CD8-positive, alpha-beta memory T cell (primary cell): ENCODE results near the gene TTC29. TPM values are rescaled to one million over a fixed set of nuclear protein-coding genes. Genes with fewer than 3 reads are reported as not detected.

Source experiments
- CTCF ChIA-PET: fragments of 350-600 bp; sonication (Branson Sonifier 250); formaldehyde crosslinking; loops from one replicate; lab custom pipeline; 2021; ENCODE audit warnings: antibody characterized with exemption; lab: Charles Lee
- POLR2A ChIA-PET: fragments of 350-600 bp; sonication (Branson Sonifier 250); formaldehyde crosslinking; loops from one replicate; lab custom pipeline; 2021; ENCODE audit warnings: antibody characterized with exemption; lab: Charles Lee
- DNase-seq, 5 donors: peaks; one replicate each; pipeline versions ENCODE4 v3.0.0 to v3.0.0-alpha.2; 2020 to 2022; ENCODE audit warnings: mixed read lengths in 1 of 5
- H3K27ac ChIP-seq: one replicate; pipeline ENCODE4 v1.7.0; 2013; ENCODE audit warnings: low read depth, mild to moderate bottlenecking, low read length, moderate library complexity
- H3K27me3 ChIP-seq: 2 replicates; pipeline ENCODE4 v1.7.0; 2013; ENCODE audit warnings: low read length, mild to moderate bottlenecking; ENCODE audit not compliant: insufficient read depth, poor library complexity, severe bottlenecking
- H3K36me3 ChIP-seq: 2 replicates; pipeline ENCODE4 v1.7.0; 2013; ENCODE audit warnings: mild to moderate bottlenecking, low read length, moderate library complexity; ENCODE audit not compliant: insufficient read depth
- H3K4me1 ChIP-seq: 2 replicates; pipeline ENCODE4 v1.7.0; 2013; ENCODE audit warnings: mild to moderate bottlenecking, low read length, moderate library complexity; ENCODE audit not compliant: insufficient read depth
- H3K4me3 ChIP-seq: 2 replicates; pipeline ENCODE4 v1.7.0; 2013; ENCODE audit warnings: mild to moderate bottlenecking, low read length
- H3K9me3 ChIP-seq: 2 replicates; pipeline ENCODE4 v1.7.0; 2013; ENCODE audit warnings: mild to moderate bottlenecking, low read length
- H3K27ac Mint-ChIP-seq, 8 donors: one replicate each; pipeline ENCODE4 v1.8.0; 2020 to 2021; ENCODE audit warnings: mixed read lengths in 8 of 8, mild to moderate bottlenecking in 6 of 8, inconsistent platforms in 3 of 8, moderate library complexity in 3 of 8
- H3K27me3 Mint-ChIP-seq, 2 donors: one replicate each; pipeline ENCODE4 v1.8.0; 2020 to 2021; ENCODE audit warnings: mixed read lengths in 2 of 2, mild to moderate bottlenecking in 1 of 2, moderate library complexity in 1 of 2
- H3K36me3 Mint-ChIP-seq, 3 donors: one replicate each; pipeline ENCODE4 v1.8.0; 2020 to 2021; ENCODE audit warnings: mixed read lengths in 3 of 3, inconsistent platforms in 1 of 3, mild to moderate bottlenecking in 1 of 3
- H3K4me1 Mint-ChIP-seq, 3 donors: one replicate each; pipeline ENCODE4 v1.8.0; 2020 to 2021; ENCODE audit warnings: mixed read lengths in 3 of 3, inconsistent platforms in 1 of 3, mild to moderate bottlenecking in 1 of 3
- H3K4me3 Mint-ChIP-seq, 7 donors: one replicate each; pipeline ENCODE4 v1.8.0; 2020 to 2021; ENCODE audit warnings: mixed read lengths in 7 of 7, mild to moderate bottlenecking in 6 of 7, moderate library complexity in 4 of 7, inconsistent platforms in 2 of 7
- H3K9me3 Mint-ChIP-seq, 5 donors: one replicate each; pipeline ENCODE4 v1.8.0; 2020 to 2022; ENCODE audit warnings: mixed read lengths in 5 of 5, mild to moderate bottlenecking in 3 of 5, moderate library complexity in 2 of 5, inconsistent platforms in 1 of 5
- polyA plus RNA-seq: library from polyadenylated mRNA; unstranded; fragments of 300-500 nt; fragmentation: Illumina TruSeq; gene quantifications from one replicate; pipeline ENCODE4 v1.2.3, GENCODE V29; 2021
- total RNA-seq, 2 experiments: library from RNA; stranded (reverse); gene quantifications; one replicate each; pipeline ENCODE4 v1.2.3, GENCODE V29; 2021

Gene TTC29
- not detected for total RNA-seq
- polyA plus RNA-seq = not detected

GRCh38 chr4:146945556-146946374 lies at the start of gene TTC29:
TSS of gene TTC29 (minus strand) at chr4:146945864. CDS start at chr4:146939895, 5,969 bp downstream.
- Histone ChIP-seq H3K36me3 (no peaks in the 10 kb centered on the region), H3K27ac (no peak within 1 kb of the TSS), H3K9me3 (no peaks in the 10 kb centered on the region), H3K27me3 (peaks cover 3% of the 10 kb centered on the region), H3K4me1 (peaks cover 23% of the 10 kb centered on the region), H3K4me3 (peak within 1 kb of the TSS; percentile 50)
- H3K36me3 Mint-ChIP-seq = no peaks in the 10 kb centered on the region
- CTCF ChIA-PET = no interaction called here
- H3K4me1 Mint-ChIP-seq = peaks cover 28 to 30% (median 29%) of the 10 kb centered on the region in 3 donors
- POLR2A ChIA-PET = no interaction called here
- peak within 1 kb of the TSS; percentile 68 to 92 (median 81) for H3K4me3 Mint-ChIP-seq
- peak within 1 kb of the TSS in 7 of 8 donors; percentile 21 to 75 (median 41) for H3K27ac Mint-ChIP-seq
- peaks cover 4 to 8% of the 10 kb centered on the region in 2 donors for H3K27me3 Mint-ChIP-seq
- DNase-seq = peak; percentile 60 to 88 (median 72)
- H3K9me3 Mint-ChIP-seq = no peaks in the 10 kb centered on the region

GRCh38 chr4:146981651-146982050 lies 36.0 kb upstream of the TTC29 start:
- Mint-ChIP-seq H3K4me3 (no peak overlapping the region), H3K9me3 (peaks cover 0 to 2% (median 0%) of the 10 kb centered on the region in 5 donors), H3K36me3 (no peaks in the 10 kb centered on the region), H3K27ac (no peak overlapping the region), H3K4me1 (no peaks in the 10 kb centered on the region), H3K27me3 (peaks cover 7 to 13% of the 10 kb centered on the region in 2 donors)
- ChIA-PET POLR2A (no interaction called here), CTCF (no interaction called here)
- DNase-seq = no peak
- Histone ChIP-seq H3K9me3 (no peaks in the 10 kb centered on the region), H3K36me3 (no peaks in the 10 kb centered on the region), H3K27ac (no peak overlapping the region), H3K4me3 (no peak overlapping the region), H3K4me1 (no peaks in the 10 kb centered on the region), H3K27me3 (no peaks in the 10 kb centered on the region)

- no peaks in the 10 kb centered on the region for H3K4me1 ChIP-seq
- H3K36me3 Mint-ChIP-seq = no peaks in the 10 kb centered on the region
- no peaks in the 10 kb centered on the region for H3K9me3 ChIP-seq
- H3K4me3 Mint-ChIP-seq = no peak overlapping the region
- no peak overlapping the region for H3K4me3 ChIP-seq
- no peak for DNase-seq
- CTCF ChIA-PET = no interaction called here
- H3K27ac ChIP-seq = no peak overlapping the region
- no peaks in the 10 kb centered on the region for H3K36me3 ChIP-seq
- peaks cover 0 to 3% (median 0%) of the 10 kb centered on the region in 5 donors for H3K9me3 Mint-ChIP-seq
- no peaks in the 10 kb centered on the region for H3K27me3 ChIP-seq
- no peak overlapping the region for H3K27ac Mint-ChIP-seq
- H3K27me3 Mint-ChIP-seq = peaks cover 5 to 26% of the 10 kb centered on the region in 2 donors
- no peaks in the 10 kb centered on the region for H3K4me1 Mint-ChIP-seq
- POLR2A ChIA-PET = no interaction called here
Observed at GRCh38 chr4:146978641-146979040, 33.0 kb upstream of the TTC29 start.

- no peak overlapping the region for H3K27ac ChIP-seq
- CTCF ChIA-PET = no interaction called here
- Mint-ChIP-seq H3K4me3 (no peak overlapping the region), H3K36me3 (no peaks in the 10 kb centered on the region), H3K9me3 (peaks cover 0 to 3% (median 0%) of the 10 kb centered on the region in 5 donors), H3K4me1 (no peaks in the 10 kb centered on the region), H3K27ac (no peak overlapping the region), H3K27me3 (peaks cover 9 to 30% of the 10 kb centered on the region in 2 donors)
- H3K36me3 ChIP-seq = no peaks in the 10 kb centered on the region
- H3K4me1 ChIP-seq = no peaks in the 10 kb centered on the region
- no peaks in the 10 kb centered on the region for H3K9me3 ChIP-seq
- no peak for DNase-seq
- POLR2A ChIA-PET = no interaction called here
- no peaks in the 10 kb centered on the region for H3K27me3 ChIP-seq
- H3K4me3 ChIP-seq = no peak overlapping the region
Observed at GRCh38 chr4:146976145-146976544, 30.5 kb upstream of the TTC29 start.

GRCh38 chr4:146975527-146975926 lies 29.9 kb upstream of the TTC29 start:
- no peak overlapping the region for H3K27ac ChIP-seq
- no peaks in the 10 kb centered on the region for H3K36me3 Mint-ChIP-seq
- H3K27me3 ChIP-seq = no peaks in the 10 kb centered on the region
- H3K4me1 ChIP-seq = no peaks in the 10 kb centered on the region
- POLR2A ChIA-PET = no interaction called here
- H3K4me3 ChIP-seq = no peak overlapping the region
- peaks cover 0 to 3% (median 0%) of the 10 kb centered on the region in 5 donors for H3K9me3 Mint-ChIP-seq
- DNase-seq = no peak
- no peaks in the 10 kb centered on the region for H3K9me3 ChIP-seq
- CTCF ChIA-PET = no interaction called here
- no peak overlapping the region for H3K27ac Mint-ChIP-seq
- peaks cover 9 to 30% of the 10 kb centered on the region in 2 donors for H3K27me3 Mint-ChIP-seq
- H3K36me3 ChIP-seq = no peaks in the 10 kb centered on the region
- H3K4me3 Mint-ChIP-seq = no peak overlapping the region
- H3K4me1 Mint-ChIP-seq = no peaks in the 10 kb centered on the region

GRCh38 chr4:146975036-146975435 lies 29.4 kb upstream of the TTC29 start:
- DNase-seq = no peak
- H3K36me3 Mint-ChIP-seq = no peaks in the 10 kb centered on the region
- Histone ChIP-seq H3K9me3 (no peaks in the 10 kb centered on the region), H3K4me3 (no peak overlapping the region), H3K27ac (no peak overlapping the region), H3K4me1 (no peaks in the 10 kb centered on the region), H3K36me3 (no peaks in the 10 kb centered on the region), H3K27me3 (no peaks in the 10 kb centered on the region)
- H3K4me1 Mint-ChIP-seq = no peaks in the 10 kb centered on the region
- H3K27ac Mint-ChIP-seq = no peak overlapping the region
- peaks cover 0 to 3% (median 0%) of the 10 kb centered on the region in 5 donors for H3K9me3 Mint-ChIP-seq
- H3K27me3 Mint-ChIP-seq = peaks cover 9 to 30% of the 10 kb centered on the region in 2 donors
- ChIA-PET CTCF (no interaction called here), POLR2A (no interaction called here)
- H3K4me3 Mint-ChIP-seq = no peak overlapping the region

GRCh38 chr4:146972036-146972435 lies 26.4 kb upstream of the TTC29 start:
- CTCF ChIA-PET = no interaction called here
- no peak overlapping the region for H3K4me3 ChIP-seq
- DNase-seq = no peak
- Mint-ChIP-seq H3K4me3 (no peak overlapping the region), H3K9me3 (peaks cover 0 to 3% (median 0%) of the 10 kb centered on the region in 5 donors), H3K4me1 (no peaks in the 10 kb centered on the region), H3K27ac (no peak overlapping the region), H3K27me3 (peaks cover 7 to 30% of the 10 kb centered on the region in 2 donors), H3K36me3 (no peaks in the 10 kb centered on the region)
- H3K27ac ChIP-seq = no peak overlapping the region
- H3K9me3 ChIP-seq = no peaks in the 10 kb centered on the region
- POLR2A ChIA-PET = no interaction called here
- H3K27me3 ChIP-seq = no peaks in the 10 kb centered on the region
- H3K36me3 ChIP-seq = no peaks in the 10 kb centered on the region
- no peaks in the 10 kb centered on the region for H3K4me1 ChIP-seq

- Mint-ChIP-seq H3K27me3 (peaks cover 6 to 19% of the 10 kb centered on the region in 2 donors), H3K36me3 (no peaks in the 10 kb centered on the region), H3K9me3 (no peaks in the 10 kb centered on the region), H3K4me3 (no peak overlapping the region), H3K27ac (no peak overlapping the region), H3K4me1 (no peaks in the 10 kb centered on the region)
- Histone ChIP-seq H3K27ac (no peak overlapping the region), H3K36me3 (no peaks in the 10 kb centered on the region), H3K4me1 (no peaks in the 10 kb centered on the region), H3K9me3 (no peaks in the 10 kb centered on the region), H3K4me3 (no peak overlapping the region), H3K27me3 (no peaks in the 10 kb centered on the region)
- DNase-seq = no peak
- CTCF ChIA-PET = interaction anchor here (1.1 kb wide), 1 partner anchor 9 kb away, joined by 3 read pairs; no protein-coding TSS in a partner anchor
- POLR2A ChIA-PET = no interaction called here
Observed at GRCh38 chr4:146969126-146969525, 23.5 kb upstream of the TTC29 start.
